CD4-positive, alpha-beta T cell treated with Interleukin-2 at 100 ng/mL for 4 hours (primary cell): Measurements from ENCODE around the gene ATP13A4.

Experiments
- DNase-seq: peaks from one replicate; pipeline ENCODE4 v3.0.0-alpha.2; 2020; ENCODE audit warnings: low spot score

ATP13A4 gene

DNA sequence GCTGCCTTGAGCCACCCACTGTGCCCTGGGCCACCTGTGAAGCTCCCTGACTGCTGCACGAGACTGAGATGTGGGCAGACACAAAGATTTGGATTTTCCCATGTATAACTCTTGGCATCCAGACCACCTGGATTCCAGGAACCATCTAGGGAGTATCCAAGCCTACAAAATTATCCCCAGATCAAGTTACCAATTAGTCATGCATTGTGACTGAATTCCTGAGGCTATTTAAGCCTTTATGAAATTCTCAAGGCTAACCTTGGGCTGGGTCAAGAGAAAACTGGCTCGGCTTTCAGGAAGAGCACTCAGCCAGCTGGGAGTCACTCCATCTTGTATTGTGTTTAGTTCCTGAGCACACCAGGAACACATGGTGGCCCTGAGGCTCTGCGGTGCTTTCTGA is 162.8 kb downstream of the ATP13A4 start:
- no peak for DNase-seq

DNA sequence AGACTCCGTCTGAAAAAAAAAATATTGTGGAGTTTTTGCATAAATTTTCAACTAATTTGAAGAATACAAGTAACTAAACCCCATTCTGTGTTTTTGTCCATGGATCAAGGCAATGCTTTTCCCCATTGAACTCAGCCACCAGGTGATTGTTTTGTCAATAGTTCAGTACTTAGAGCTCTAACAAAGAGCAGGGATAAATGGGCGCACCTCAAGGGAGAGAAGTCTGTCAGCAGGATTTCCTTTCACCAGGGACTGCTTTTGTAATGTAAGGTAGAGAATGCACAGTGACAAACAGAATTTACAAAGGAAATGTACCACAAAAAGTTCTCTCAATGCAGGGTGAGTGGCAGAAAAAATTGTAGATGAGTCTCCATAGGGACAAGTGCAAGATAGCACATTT is 165.4 kb downstream of the ATP13A4 start:
- no peak for DNase-seq

DNA sequence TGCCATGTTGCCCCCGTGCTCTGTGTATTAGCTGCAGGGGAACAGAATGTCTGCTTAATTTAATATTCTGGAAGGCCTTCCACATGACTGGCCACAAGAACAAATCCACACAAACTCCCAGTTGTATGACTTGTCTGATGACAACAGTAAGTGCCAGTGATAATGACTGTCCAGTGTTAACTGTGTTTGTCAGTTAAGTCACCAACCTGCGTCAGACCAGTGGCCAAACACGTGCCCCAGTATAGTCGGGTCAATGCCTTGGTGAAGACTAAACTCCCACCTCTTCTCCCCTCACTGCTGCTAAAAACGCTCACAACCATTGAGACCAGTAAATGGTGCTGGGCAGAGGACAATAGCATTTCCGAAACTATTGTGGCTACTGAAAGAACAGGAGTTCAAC is 166.3 kb downstream of the ATP13A4 start:
- no peak for DNase-seq

DNA sequence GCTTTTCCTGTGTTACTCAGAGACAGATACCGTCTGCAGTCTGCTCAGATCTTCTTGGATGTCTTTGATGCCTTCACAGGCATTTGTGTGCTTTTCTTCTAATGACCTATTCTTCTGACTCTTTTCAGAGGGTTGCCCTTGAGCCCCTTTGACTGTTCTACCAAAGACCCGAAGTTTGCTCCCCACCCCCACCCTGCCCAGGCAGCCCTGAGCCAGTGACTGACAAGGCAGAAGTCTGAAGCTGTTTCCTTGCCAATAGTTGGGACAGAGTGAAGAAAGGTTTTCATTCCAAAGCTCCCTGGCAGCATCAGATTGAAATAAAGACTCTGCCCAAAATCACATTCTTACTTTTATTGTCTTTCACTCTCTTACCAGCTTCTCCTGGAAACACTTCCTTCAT is 167.1 kb downstream of the ATP13A4 start:
- no peak for DNase-seq

DNA sequence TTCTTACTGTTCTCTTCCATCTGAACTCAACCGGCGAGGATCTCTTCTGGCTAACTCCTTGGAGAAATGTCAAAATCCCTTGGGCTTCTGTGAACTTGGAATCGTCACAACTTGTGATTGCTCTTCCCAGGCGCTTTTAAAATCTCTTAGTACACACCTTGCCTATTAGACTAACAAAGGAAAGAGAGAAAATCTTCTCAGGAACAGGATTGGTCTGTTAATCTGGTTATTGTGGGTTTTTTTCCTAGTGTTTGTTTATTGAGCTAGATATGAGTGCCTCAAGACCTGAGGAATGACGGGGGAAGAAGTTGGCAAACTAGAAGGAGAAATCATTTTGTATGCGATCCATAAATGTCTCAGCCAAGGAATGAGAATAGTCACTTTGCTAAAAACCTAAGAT is 176.0 kb downstream of the ATP13A4 start, which contains the start of gene ATP13A5:
Gene ATP13A5, minus strand, starts transcription at position 48 of the 400 bp plus-strand sequence. Its CDS starts 28 bp downstream, at position 20.
- no peak for DNase-seq

DNA sequence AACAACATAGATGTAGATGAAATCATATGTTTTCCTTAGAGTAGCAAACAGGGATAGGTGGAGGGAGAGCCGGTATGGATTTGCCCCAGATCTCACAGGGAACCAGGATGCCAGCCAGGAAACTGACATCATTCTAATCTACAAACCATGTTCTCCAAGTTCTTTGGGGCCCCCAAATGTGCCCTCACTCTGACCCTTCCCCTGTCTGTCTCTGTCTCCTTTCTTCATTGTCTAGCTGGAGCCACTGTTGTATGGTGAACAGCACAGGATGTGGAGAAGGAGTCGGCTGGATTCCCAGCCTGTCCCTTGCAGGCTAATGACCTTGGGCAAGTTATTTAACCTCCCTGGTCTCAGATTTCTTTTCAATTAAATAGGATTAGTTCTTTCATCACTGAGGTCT is 177.1 kb downstream of the ATP13A4 start:
- no peak for DNase-seq

DNA sequence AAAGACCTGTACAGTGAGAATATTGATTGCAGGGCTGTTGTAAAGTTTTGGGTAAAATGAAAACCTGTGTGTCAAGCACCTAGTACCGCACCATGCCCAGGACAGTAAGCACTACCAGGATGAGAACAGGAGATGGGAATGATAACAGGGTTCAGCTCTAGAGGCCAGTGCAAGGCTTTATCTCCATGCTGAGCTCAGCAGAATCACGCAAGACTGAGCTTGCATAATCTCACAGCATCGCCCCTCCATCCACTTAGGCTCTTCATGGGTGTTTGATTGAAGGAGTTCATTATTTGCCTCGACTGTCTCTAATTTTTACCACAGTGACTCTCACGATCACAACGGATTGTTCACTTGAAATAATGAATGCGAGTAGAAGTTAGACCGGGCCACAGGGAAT is 179.1 kb downstream of the ATP13A4 start:
- no peak for DNase-seq

DNA sequence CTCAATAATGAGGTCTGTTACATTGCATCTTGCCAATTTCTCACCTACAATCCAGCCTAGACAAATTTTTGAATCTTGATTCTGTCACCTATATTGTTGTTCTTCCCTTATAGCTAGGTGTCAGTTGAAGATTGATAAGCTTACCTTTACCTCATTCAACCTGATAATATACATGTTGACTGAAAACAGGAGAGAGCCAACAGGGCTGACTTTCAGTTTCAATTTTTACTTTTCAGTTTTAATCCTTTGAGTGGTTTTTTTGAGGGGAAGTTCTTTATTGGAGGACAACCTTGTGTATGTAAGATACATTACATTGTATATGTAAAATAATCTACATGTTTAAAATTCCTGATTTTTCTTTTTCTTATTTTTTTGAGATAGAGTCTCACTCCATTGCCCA is 181.9 kb downstream of the ATP13A4 start:
- no peak for DNase-seq

DNA sequence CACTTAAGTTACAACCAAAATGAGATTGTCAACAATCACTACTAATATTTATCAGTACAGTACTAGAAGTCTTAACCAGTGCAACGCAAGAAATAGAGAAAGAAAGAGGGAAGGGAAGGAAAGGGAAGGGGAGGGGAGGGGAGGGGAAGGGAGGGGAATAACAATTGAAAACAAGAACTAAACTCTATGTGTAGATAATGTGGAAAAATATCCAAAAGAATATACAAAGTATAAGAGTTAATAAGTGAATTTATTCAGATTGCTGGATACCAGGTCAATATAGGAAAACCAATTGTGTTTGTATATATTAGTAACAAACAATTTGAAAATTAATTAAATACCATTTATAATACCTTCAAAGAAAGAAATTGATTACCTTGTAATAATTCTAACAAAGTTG is 186.8 kb downstream of the ATP13A4 start:
- DNase-seq = no peak

DNA sequence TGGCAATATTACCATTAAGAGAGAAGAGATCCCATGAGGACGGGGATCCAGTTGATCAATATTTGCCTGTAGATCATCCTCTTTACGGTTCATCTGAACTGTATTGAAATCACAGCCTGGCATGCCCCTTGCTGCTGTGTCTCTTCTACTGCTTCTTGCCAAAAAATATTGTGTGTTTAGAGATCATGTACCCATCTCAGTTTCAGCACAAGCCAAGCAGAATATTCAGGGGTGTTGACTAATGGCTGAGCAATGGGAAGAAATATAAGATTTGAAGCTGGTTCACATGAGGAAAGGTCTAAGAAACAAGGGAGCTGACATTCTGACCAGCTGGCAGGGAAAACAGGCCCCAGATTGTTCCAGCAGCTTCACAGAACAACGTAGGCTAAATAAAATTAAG is 197.4 kb downstream of the ATP13A4 start:
- DNase-seq = no peak

DNA sequence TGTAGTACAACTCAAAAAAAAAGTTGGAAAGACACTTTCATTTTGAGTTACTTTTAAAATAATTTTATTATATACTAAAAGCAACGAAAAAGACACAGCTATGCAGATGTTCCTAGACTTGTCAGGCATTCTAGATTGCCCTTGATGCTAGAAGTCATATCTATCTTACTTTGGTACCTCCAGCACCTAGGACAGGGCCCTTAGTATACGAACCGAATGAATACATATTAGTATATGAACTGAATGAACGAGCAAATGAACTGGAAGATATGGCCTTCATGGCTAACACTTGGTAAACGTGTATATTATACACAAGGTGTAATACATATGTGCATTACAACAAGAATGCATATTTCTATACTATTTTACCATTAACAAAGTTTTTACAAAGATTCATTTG is 200.3 kb downstream of the ATP13A4 start:
- DNase-seq = no peak
